K562 (cell line): ENCODE data around the gene ZNF438.

Experiments
- CTCF ChIP-seq, 3 experiments: IDR thresholded peaks in 2 of 3; conservative IDR thresholded peaks in 1 of 3; 2 replicates each; pipeline ENCODE4 v1.5.1; 2011 to 2012; ENCODE audit warnings: low read length in 3 of 3, mild to moderate bottlenecking in 3 of 3, control low read depth in 2 of 3, improper control_type of control experiment in 1 of 3, inconsistent platforms in 1 of 3, low read depth in 1 of 3, mixed read lengths in 1 of 3, moderate library complexity in 1 of 3; ENCODE audit not compliant: insufficient read depth in 2 of 3
- GTF2A2 ChIP-seq: IDR thresholded peaks from 2 replicates; pipeline ENCODE4 v1.6.1; 2016; ENCODE audit warnings: mild to moderate bottlenecking, missing genetic modification characterization, missing compliant biosample characterization
- MAZ ChIP-seq, 2 experiments: fragments of 450-650 bp in 1 of 2; sonication (generic) in 1 of 2; formaldehyde crosslinking; IDR thresholded peaks in 1 of 2; conservative IDR thresholded peaks in 1 of 2; 2 replicates each; pipeline versions ENCODE4 v1.4.0 to v1.5.0; 2020; ENCODE audit warnings: mild to moderate bottlenecking in 1 of 2, missing genetic modification reagents in 1 of 2

- TF ChIP-seq MAZ (CRISPR knock-in tag; conservative IDR thresholded peaks at IDR 0.05 in 1 of 2, IDR thresholded peaks at IDR 0.05 in 1 of 2) = no peak
- no peak for TF ChIP-seq GTF2A2 (tag)
- no peak for TF ChIP-seq CTCF (IDR thresholded peaks at IDR 0.05 in 2 of 3, conservative IDR thresholded peaks at IDR 0.05 in 1 of 3; ENCODE audit: insufficient read depth in 2 of 3, low read depth in 1 of 3, low read length in 3 of 3)
Observed at GRCh38 chr10:30935078-30935477, 96.6 kb downstream of the ZNF438 start.
